ENCODE results near the gene ANKFN1.

DNA sequence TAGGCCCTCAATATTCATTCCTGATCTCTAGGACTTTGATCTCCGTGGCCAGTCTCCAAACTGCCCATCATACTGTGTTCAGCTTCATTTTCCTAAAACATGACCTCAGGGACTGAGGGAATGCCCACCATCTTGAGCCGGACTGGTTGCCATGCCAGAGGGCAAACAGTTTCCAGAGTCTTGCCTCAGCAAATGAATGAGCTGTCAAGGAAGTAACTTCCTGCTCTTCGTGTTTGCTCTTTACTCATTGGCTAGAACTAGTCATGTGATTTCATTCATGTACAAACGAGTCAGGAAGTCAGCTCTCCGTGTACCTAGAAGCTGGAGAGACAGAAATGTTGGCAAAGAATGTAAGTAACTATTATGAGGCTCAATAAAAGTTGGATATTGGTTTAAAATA lies 50.2 kb downstream of the ANKFN1 start:
- TF ChIP-seq, protein P1, sequence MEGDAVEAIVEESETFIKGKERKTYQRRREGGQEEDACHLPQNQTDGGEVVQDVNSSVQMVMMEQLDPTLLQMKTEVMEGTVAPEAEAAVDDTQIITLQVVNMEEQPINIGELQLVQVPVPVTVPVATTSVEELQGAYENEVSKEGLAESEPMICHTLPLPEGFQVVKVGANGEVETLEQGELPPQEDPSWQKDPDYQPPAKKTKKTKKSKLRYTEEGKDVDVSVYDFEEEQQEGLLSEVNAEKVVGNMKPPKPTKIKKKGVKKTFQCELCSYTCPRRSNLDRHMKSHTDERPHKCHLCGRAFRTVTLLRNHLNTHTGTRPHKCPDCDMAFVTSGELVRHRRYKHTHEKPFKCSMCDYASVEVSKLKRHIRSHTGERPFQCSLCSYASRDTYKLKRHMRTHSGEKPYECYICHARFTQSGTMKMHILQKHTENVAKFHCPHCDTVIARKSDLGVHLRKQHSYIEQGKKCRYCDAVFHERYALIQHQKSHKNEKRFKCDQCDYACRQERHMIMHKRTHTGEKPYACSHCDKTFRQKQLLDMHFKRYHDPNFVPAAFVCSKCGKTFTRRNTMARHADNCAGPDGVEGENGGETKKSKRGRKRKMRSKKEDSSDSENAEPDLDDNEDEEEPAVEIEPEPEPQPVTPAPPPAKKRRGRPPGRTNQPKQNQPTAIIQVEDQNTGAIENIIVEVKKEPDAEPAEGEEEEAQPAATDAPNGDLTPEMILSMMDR (IDR thresholded peaks at IDR 0.05), result no peak
- TF ChIP-seq EP300 (IDR thresholded peaks at IDR 0.05) (no peak), POLR2A (IDR thresholded peaks at IDR 0.05) (no peak)
